ENCODE data around the gene CAMSAP1.

CAMSAP1 gene

DNA sequence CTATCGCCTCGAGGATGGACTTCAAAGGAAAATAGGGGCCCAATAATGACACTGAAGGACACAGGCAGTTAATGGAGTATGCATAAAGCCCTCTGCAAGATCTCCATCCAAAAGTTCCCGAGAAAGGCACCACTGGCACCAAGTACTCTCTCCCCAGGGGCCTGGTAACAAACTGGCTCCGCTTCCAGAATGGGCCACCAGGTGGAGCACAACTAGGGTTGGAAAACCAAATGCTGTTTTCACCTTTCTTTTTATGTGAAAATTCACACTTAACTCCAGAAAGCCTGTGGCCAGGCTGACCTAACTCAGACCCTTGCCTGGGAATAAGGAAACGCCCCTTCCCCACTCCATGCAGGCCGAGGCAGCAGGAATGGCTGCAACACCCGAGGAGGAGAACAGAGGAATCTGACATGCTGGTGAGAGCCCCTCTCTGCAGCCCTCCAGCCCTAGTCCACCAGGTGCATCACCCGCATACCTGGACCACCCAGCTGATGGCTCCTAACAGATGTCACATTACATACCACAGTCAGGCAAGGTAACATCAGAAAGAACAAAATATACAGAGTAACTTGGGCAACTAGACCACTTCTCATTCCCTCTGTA, 42.8 kb downstream of the CAMSAP1 start:
- Histone ChIP-seq H3K4me3 (ENCODE audit: low read depth, low read length, poor library complexity, severe bottlenecking) (no peak overlapping the region), H3K4me2 (ENCODE audit: low read length) (no peak overlapping the region; the same call in 1 of the 2 replicates), H3K27ac (ENCODE audit: low read depth, low read length, poor library complexity, severe bottlenecking) (no peak overlapping the region), H3K4me1 (ENCODE audit: insufficient read depth, low read length, severe bottlenecking) (peaks cover 8% of the 10 kb centered on the region), H4K20me1 (ENCODE audit: insufficient read depth, low read length) (no peaks in the 10 kb centered on the region), H3K36me3 (ENCODE audit: insufficient read depth, low read length) (no peaks in the 10 kb centered on the region), H3F3A (ENCODE audit: insufficient read depth, low read length) (no peaks in the 10 kb centered on the region), H3K27me3 (ENCODE audit: insufficient read depth, low read length) (no peaks in the 10 kb centered on the region), H2AFZ (ENCODE audit: low read length) (no peak overlapping the region), H3K9me2 (ENCODE audit: low read depth, low read length) (no peaks in the 10 kb centered on the region), H3K9ac (ENCODE audit: low read length) (no peak overlapping the region), H3K79me2 (ENCODE audit: insufficient read depth, low read length) (no peaks in the 10 kb centered on the region), H3K9me3 (ENCODE audit: low read length) (no peaks in the 10 kb centered on the region)
- TF ChIP-seq EZH2 (IDR thresholded peaks at IDR 0.05; ENCODE audit: borderline replicate concordance, low read length): no peak
- TF ChIP-seq, protein P1, sequence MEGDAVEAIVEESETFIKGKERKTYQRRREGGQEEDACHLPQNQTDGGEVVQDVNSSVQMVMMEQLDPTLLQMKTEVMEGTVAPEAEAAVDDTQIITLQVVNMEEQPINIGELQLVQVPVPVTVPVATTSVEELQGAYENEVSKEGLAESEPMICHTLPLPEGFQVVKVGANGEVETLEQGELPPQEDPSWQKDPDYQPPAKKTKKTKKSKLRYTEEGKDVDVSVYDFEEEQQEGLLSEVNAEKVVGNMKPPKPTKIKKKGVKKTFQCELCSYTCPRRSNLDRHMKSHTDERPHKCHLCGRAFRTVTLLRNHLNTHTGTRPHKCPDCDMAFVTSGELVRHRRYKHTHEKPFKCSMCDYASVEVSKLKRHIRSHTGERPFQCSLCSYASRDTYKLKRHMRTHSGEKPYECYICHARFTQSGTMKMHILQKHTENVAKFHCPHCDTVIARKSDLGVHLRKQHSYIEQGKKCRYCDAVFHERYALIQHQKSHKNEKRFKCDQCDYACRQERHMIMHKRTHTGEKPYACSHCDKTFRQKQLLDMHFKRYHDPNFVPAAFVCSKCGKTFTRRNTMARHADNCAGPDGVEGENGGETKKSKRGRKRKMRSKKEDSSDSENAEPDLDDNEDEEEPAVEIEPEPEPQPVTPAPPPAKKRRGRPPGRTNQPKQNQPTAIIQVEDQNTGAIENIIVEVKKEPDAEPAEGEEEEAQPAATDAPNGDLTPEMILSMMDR (IDR thresholded peaks at IDR 0.05; ENCODE audit: low read length): peak; percentile 91

DNA sequence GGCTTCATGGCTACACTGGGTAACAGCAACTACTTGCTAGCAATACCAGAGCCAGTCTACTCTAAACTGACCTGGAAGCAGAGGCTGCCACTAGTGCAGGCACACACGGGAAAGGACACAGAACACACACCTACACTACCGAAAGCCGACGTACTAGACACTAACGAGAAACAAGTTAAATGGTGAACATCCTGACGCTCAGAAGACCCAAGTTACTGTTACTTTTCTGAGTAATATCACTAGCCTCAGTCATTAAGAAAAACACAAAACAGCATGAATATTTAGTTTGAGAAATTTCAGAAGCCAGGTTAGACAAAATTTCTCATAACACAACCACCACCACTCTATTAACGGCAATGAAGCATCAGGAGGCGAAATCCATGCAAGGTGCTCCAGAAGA, 44.5 kb downstream of the CAMSAP1 start:
- Histone ChIP-seq H3F3A (ENCODE audit: insufficient read depth, low read length) (no peaks in the 10 kb centered on the region), H3K4me1 (ENCODE audit: insufficient read depth, low read length, severe bottlenecking) (peaks cover 8% of the 10 kb centered on the region), H3K36me3 (ENCODE audit: insufficient read depth, low read length) (no peaks in the 10 kb centered on the region), H3K9me3 (ENCODE audit: low read length) (no peaks in the 10 kb centered on the region), H3K9me2 (ENCODE audit: low read depth, low read length) (no peaks in the 10 kb centered on the region), H3K4me2 (ENCODE audit: low read length) (no peak overlapping the region), H2AFZ (ENCODE audit: low read length) (no peak overlapping the region), H3K27ac (ENCODE audit: low read depth, low read length, poor library complexity, severe bottlenecking) (no peak overlapping the region), H4K20me1 (ENCODE audit: insufficient read depth, low read length) (no peaks in the 10 kb centered on the region), H3K27me3 (ENCODE audit: insufficient read depth, low read length) (no peaks in the 10 kb centered on the region), H3K9ac (ENCODE audit: low read length) (no peak overlapping the region), H3K79me2 (ENCODE audit: insufficient read depth, low read length) (no peaks in the 10 kb centered on the region), H3K4me3 (ENCODE audit: low read depth, low read length, poor library complexity, severe bottlenecking) (no peak overlapping the region)
- TF ChIP-seq EZH2 (IDR thresholded peaks at IDR 0.05; ENCODE audit: borderline replicate concordance, low read length): no peak
- TF ChIP-seq, protein P1 (IDR thresholded peaks at IDR 0.05; ENCODE audit: low read length): no peak

DNA sequence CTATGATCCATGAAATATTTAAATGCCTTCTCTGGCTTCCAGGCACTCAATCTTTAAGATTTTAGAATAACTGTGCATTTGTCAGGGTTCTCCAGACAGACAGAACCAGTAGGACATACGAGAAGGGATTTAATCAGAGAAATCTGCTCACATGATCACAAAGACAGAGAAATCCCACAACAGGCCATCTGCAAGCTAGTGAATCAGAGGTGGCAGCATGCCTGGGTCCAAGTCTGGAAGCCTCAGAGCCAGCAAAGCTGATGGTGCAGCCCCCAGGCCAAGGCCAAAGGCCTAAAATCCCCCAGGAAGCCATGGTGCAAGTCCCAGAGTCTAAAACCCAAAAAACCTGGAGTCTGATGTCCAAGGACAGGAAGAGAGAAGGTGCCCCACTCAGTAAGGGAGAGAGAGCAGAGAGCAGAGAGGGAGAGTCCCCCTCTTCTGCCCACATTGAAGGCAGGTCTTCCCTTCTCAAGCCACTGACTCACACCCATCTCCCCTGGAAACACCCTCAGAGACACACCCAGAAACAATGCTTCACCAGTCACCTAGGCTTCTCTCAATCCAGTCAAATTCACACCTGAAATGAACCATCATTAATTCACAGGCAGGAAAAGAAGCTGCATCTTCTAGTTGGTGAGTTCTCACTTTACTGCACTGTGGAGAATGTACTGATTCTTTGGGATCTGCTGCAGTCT, 48.7 kb downstream of the CAMSAP1 start:
- no peak overlapping the region for H3K4me2 ChIP-seq (ENCODE audit: low read length)
- H3K9me3 ChIP-seq (ENCODE audit: low read length): no peaks in the 10 kb centered on the region
- H3K79me2 ChIP-seq (ENCODE audit: insufficient read depth, low read length): no peaks in the 10 kb centered on the region
- no peaks in the 10 kb centered on the region for H3F3A ChIP-seq (ENCODE audit: insufficient read depth, low read length)
- peaks cover 5% of the 10 kb centered on the region; the same call in 1 of the 2 replicates for H3K36me3 ChIP-seq (ENCODE audit: insufficient read depth, low read length)
- no peak overlapping the region for H3K9ac ChIP-seq (ENCODE audit: low read length)
- H3K27me3 ChIP-seq (ENCODE audit: insufficient read depth, low read length): no peaks in the 10 kb centered on the region
- H3K27ac ChIP-seq (ENCODE audit: low read depth, low read length, poor library complexity, severe bottlenecking): no peak overlapping the region
- no peak overlapping the region for H2AFZ ChIP-seq (ENCODE audit: low read length)
- H4K20me1 ChIP-seq (ENCODE audit: insufficient read depth, low read length): no peaks in the 10 kb centered on the region
- H3K9me2 ChIP-seq (ENCODE audit: low read depth, low read length): no peaks in the 10 kb centered on the region
- TF ChIP-seq, protein P1 (IDR thresholded peaks at IDR 0.05; ENCODE audit: low read length): no peak
- no peak for TF ChIP-seq EZH2 (IDR thresholded peaks at IDR 0.05; ENCODE audit: borderline replicate concordance, low read length)
- H3K4me1 ChIP-seq (ENCODE audit: insufficient read depth, low read length, severe bottlenecking): no peaks in the 10 kb centered on the region
- no peak overlapping the region for H3K4me3 ChIP-seq (ENCODE audit: low read depth, low read length, poor library complexity, severe bottlenecking)
